PC-3 (cell line): ENCODE measurements around the gene UBA1. TPM values are rescaled to one million over a fixed set of nuclear protein-coding genes. Genes with fewer than 3 reads are reported as not detected.

Source experiments
- ATAC-seq: fragments of 200-7000 bp; cut with Tn5 transposase; 2 replicates; pipeline ENCODE4 v1.9.1; 2020; ENCODE audit warnings: mild to moderate bottlenecking, moderate library complexity
- BruUV-seq: library from RNA; stranded (reverse); fragments of 400-500 nt; replicated peaks from 2 replicates; lab custom pipeline; 2021; lab: Mats Ljungman, UMichigan
- CTCF ChIA-PET: fragments of 300-600 bp; sonication (Branson Sonifier 250); formaldehyde crosslinking; loops from one replicate; lab custom pipeline; 2022; ENCODE audit warnings: antibody characterized with exemption; lab: Charles Lee
- POLR2A ChIA-PET: fragments of 300-600 bp; sonication (Branson Sonifier 250); formaldehyde crosslinking; loops from one replicate; lab custom pipeline; 2022; ENCODE audit warnings: antibody characterized with exemption; ENCODE audit not compliant: unreplicated experiment; lab: Charles Lee
- DNase-seq: peaks from one replicate; pipeline ENCODE4 v3.0.0-alpha.2; 2015
- H2AFZ ChIP-seq: fragments of 300-600 bp; sonication (generic); 2 replicates; pipeline ENCODE4 v1.6.0; 2016; ENCODE audit warnings: antibody characterized with exemption, low read length
- H3F3A ChIP-seq: fragments of 300-600 bp; sonication (generic); one replicate; pipeline ENCODE4 v1.6.0; 2017; ENCODE audit warnings: antibody characterized with exemption, low read length, control low read depth, mild to moderate bottlenecking; ENCODE audit not compliant: unreplicated experiment
- H3K27ac ChIP-seq: fragments of 300-600 bp; sonication (generic); 2 replicates; pipeline ENCODE4 v1.5.1; 2016; ENCODE audit warnings: mild to moderate bottlenecking, low read length
- H3K27me3 ChIP-seq: fragments of 300-600 bp; sonication (generic); 2 replicates; pipeline ENCODE4 v1.6.1; 2016; ENCODE audit warnings: low read length, mixed read lengths
- H3K36me3 ChIP-seq: fragments of 300-600 bp; sonication (generic); 2 replicates; pipeline ENCODE4 v1.6.1; 2016; ENCODE audit warnings: low read depth, mixed run types, low read length, mixed read lengths
- H3K4me1 ChIP-seq: fragments of 300-600 bp; sonication (generic); 2 replicates; pipeline ENCODE4 v1.5.1; 2016; ENCODE audit warnings: low read length; ENCODE audit not compliant: insufficient read depth
- H3K4me2 ChIP-seq: fragments of 300-600 bp; sonication (generic); 2 replicates; pipeline ENCODE4 v1.6.0; 2016; ENCODE audit warnings: low read length
- H3K4me3 ChIP-seq: fragments of 300-600 bp; sonication (generic); 2 replicates; pipeline ENCODE4 v1.5.1; 2016; ENCODE audit warnings: mild to moderate bottlenecking, low read length, mixed read lengths
- H3K79me2 ChIP-seq: fragments of 300-600 bp; sonication (generic); 2 replicates; pipeline ENCODE4 v1.6.1; 2017; ENCODE audit warnings: low read length, mixed read lengths
- H3K9ac ChIP-seq: fragments of 300-600 bp; sonication (generic); 2 replicates; pipeline ENCODE4 v1.6.0; 2016; ENCODE audit warnings: mild to moderate bottlenecking, low read length
- H3K9me2 ChIP-seq: fragments of 300-600 bp; sonication (generic); replicated peaks from 2 replicates; pipeline ENCODE4 v1.6.1; 2016; ENCODE audit warnings: mixed run types, low read length, mixed read lengths
- H3K9me3 ChIP-seq: fragments of 300-600 bp; sonication (generic); 2 replicates; pipeline ENCODE4 v1.6.1; 2016; ENCODE audit warnings: low read length, mixed read lengths
- H4K20me1 ChIP-seq: fragments of 300-600 bp; sonication (generic); 2 replicates; pipeline ENCODE4 v1.6.1; 2016; ENCODE audit warnings: low read length, mixed read lengths
- CTCF ChIP-seq: fragments of 300-600 bp; sonication (generic); conservative IDR thresholded peaks from 2 replicates; pipeline ENCODE4 v1.5.1; 2017; ENCODE audit warnings: antibody characterized with exemption, low read depth, mild to moderate bottlenecking, low read length
- EZH2 ChIP-seq: fragments of 300-600 bp; sonication (generic); IDR thresholded peaks from one replicate; pipeline ENCODE4 v1.6.1; 2017; ENCODE audit warnings: antibody characterized with exemption, mild to moderate bottlenecking, low read length; ENCODE audit not compliant: unreplicated experiment
- EZH2phosphoT487 ChIP-seq: fragments of 300-600 bp; sonication (generic); IDR thresholded peaks from 2 replicates; pipeline ENCODE4 v1.6.1; 2018; ENCODE audit warnings: mild to moderate bottlenecking, antibody characterized with exemption, low read length, borderline replicate concordance
- intact Hi-C: fragments of 100-400 bp; cut with micrococcal nuclease; formaldehyde crosslinking; loops from 2 replicates; pipeline ENCODE4 v1.9.0; 2023
- total RNA-seq: library from RNA; depleted of rRNA; stranded (reverse); fragments of >200 nt; gene quantifications from 2 replicates; pipeline ENCODE4 v1.2.3, GENCODE V29; 2014

UBA1 gene
- total RNA-seq, 1 experiment from 2014 or later, result 282 TPM

- H2AFZ ChIP-seq, result no peak overlapping the region
- H3F3A ChIP-seq, result no peaks in the 10 kb centered on the region
- DNase-seq (no peak), ATAC-seq (no peak)
- peaks cover 43% of the 10 kb centered on the region for H3K79me2 ChIP-seq
- H3K9ac ChIP-seq, result no peak overlapping the region
- no peaks in the 10 kb centered on the region for H3K9me2 ChIP-seq
- POLR2A ChIA-PET, result no interaction called here
- no peak overlapping the region for H3K4me2 ChIP-seq
- H3K27ac ChIP-seq, result no peak overlapping the region
- H3K27me3 ChIP-seq, result no peaks in the 10 kb centered on the region
- intact Hi-C loops, result no loop called here
- peaks cover 48% of the 10 kb centered on the region for H3K36me3 ChIP-seq
- BruUV-seq, result no TSS peak
- no peak overlapping the region for H3K4me3 ChIP-seq
- no peaks in the 10 kb centered on the region for H3K9me3 ChIP-seq
- peaks cover 30% of the 10 kb centered on the region for H4K20me1 ChIP-seq
- H3K4me1 ChIP-seq, result peaks cover 9% of the 10 kb centered on the region
- TF ChIP-seq EZH2phosphoT487 (no peak), CTCF (no peak), EZH2 (no peak)
- CTCF ChIA-PET, result no interaction called here
Measured at GRCh38 chrX:47223476-47224250, 30.0 kb downstream of the UBA1 start.

GRCh38 chrX:47224266-47224895, 30.8 kb downstream of the UBA1 start:
- DNase-seq, result no peak
- BruUV-seq, result no TSS peak
- Histone ChIP-seq H3K27ac (no peak overlapping the region), H4K20me1 (peaks cover 26% of the 10 kb centered on the region), H3K4me2 (no peak overlapping the region), H3K79me2 (peaks cover 35% of the 10 kb centered on the region), H3K27me3 (no peaks in the 10 kb centered on the region), H3F3A (no peaks in the 10 kb centered on the region), H3K4me3 (no peak overlapping the region), H3K9ac (no peak overlapping the region), H3K36me3 (peaks cover 52% of the 10 kb centered on the region), H2AFZ (no peak overlapping the region), H3K4me1 (peaks cover 9% of the 10 kb centered on the region), H3K9me3 (no peaks in the 10 kb centered on the region), H3K9me2 (no peaks in the 10 kb centered on the region)
- ChIA-PET POLR2A (interaction anchor here (0.6 kb wide), 1 partner anchor 174 kb away, joined by 5 read pairs; no protein-coding TSS in a partner anchor), CTCF (no interaction called here)
- TF ChIP-seq CTCF, result no peak
- no peak for TF ChIP-seq EZH2phosphoT487
- no peak for TF ChIP-seq EZH2
- ATAC-seq, result no peak
- intact Hi-C loops, result no loop called here
